OCI-LY7 (cell line): Measurements from ENCODE around the gene RPE. TPM values are rescaled to one million over a fixed set of nuclear protein-coding genes. Genes with fewer than 3 reads are reported as not detected.

ENCODE experiments used
- total RNA-seq, 2 experiments: library from RNA; depleted of rRNA in 1 of 2; stranded (reverse); fragments of >200 nt in 1 of 2; shearing (Covaris generic) in 1 of 2; gene quantifications; 2 replicates each; pipeline ENCODE4 v1.2.3, GENCODE V29; 2014 to 2022

RPE gene
- total RNA-seq, 2 experiments from 2014 or later = 63.5 to 83.5 TPM

Other genes with a start within 250 kb of the RPE start
- not detected in 2 replicates for gene UNC80, start 230.8 kb upstream of the RPE start, total RNA-seq (2014; rRNA removed; shearing (Covaris generic))
- gene UNC80, start 230.8 kb upstream of the RPE start, total RNA-seq (2022) = not detected in 2 replicates
- 22.8 and 22.9 TPM in 2 replicates for gene KANSL1L, start 168.8 kb downstream of the RPE start, total RNA-seq (2014; rRNA removed; shearing (Covaris generic))
- gene KANSL1L, start 168.8 kb downstream of the RPE start, total RNA-seq (2022) = 22.0 and 29.6 TPM in 2 replicates
- not detected in 2 replicates for gene ACADL, start 222.8 kb downstream of the RPE start, total RNA-seq (2014; rRNA removed; shearing (Covaris generic))
- gene ACADL, start 222.8 kb downstream of the RPE start, total RNA-seq (2022) = not detected in 2 replicates